ENCODE results near the gene DYRK3. TPM values are rescaled to one million over a fixed set of nuclear protein-coding genes. Genes with fewer than 3 reads are reported as not detected.

The DYRK3 gene
- total RNA-seq, 4 donors from 2014 or later: 0.67 to 3.3 (median 0.85) TPM; not detected in 1

DNA sequence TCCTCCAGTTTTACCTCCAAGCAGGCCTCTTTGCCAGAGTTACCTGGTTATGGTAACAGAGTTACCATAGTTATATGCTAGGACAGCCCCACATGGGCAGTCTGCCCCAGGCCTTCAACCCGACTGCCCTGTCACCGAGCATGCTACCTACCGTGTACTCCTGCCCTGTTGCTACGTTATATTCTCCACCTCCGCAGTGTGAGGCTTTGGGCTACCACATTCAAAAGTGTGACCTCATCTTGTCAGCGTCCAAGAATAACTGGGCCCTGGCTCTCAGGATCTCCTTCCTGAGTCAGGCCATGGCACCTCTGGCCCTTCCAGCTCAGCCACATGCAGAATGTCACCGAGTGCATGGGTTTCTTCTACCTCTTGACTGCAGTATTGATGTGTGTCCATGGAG lies 58.3 kb downstream of the DYRK3 start:
- no peak overlapping the region for H3K4me3 ChIP-seq
- H3K27ac ChIP-seq: peak overlapping the region; percentile 1 to 73 (median 36)
- peaks cover 0 to 76% (median 14%) of the 10 kb centered on the region in 4 donors for H3K4me1 ChIP-seq

GRCh38 chr1:206694171-206695124 lies 59.1 kb downstream of the DYRK3 start:
- Histone ChIP-seq H3K27me3 (no peaks in the 10 kb centered on the region), H3K9me3 (no peaks in the 10 kb centered on the region), H3K36me3 (no peaks in the 10 kb centered on the region), H3K4me1 (peaks cover 0 to 76% (median 16%) of the 10 kb centered on the region in 4 donors), H3K4me3 (no peak overlapping the region), H3K27ac (peak overlapping the region in 2 of 4 donors; percentile 38 to 73)
- no peak for TF ChIP-seq CTCF (IDR thresholded peaks at IDR 0.05)
- no peak for TF ChIP-seq POLR2A (IDR thresholded peaks at IDR 0.05)
- DNase-seq: no peak

More for the DNA sequence above, 58.3 kb downstream of the DYRK3 start:
- DNase-seq: no peak
- TF ChIP-seq POLR2A (IDR thresholded peaks at IDR 0.05) (no peak), CTCF (IDR thresholded peaks at IDR 0.05) (no peak)
- H3K9me3 ChIP-seq: no peaks in the 10 kb centered on the region
- no peaks in the 10 kb centered on the region for H3K27me3 ChIP-seq
- H3K36me3 ChIP-seq: no peaks in the 10 kb centered on the region

- no peak overlapping the region for H3K27ac ChIP-seq
- H3K27me3 ChIP-seq: no peaks in the 10 kb centered on the region
- peaks cover 0 to 76% (median 15%) of the 10 kb centered on the region in 4 donors for H3K4me1 ChIP-seq
- H3K9me3 ChIP-seq: no peaks in the 10 kb centered on the region
- H3K36me3 ChIP-seq: no peaks in the 10 kb centered on the region
- no peak for DNase-seq
- H3K4me3 ChIP-seq: no peak overlapping the region
- no peak for TF ChIP-seq CTCF (IDR thresholded peaks at IDR 0.05)
- TF ChIP-seq POLR2A (IDR thresholded peaks at IDR 0.05): no peak
Measured at GRCh38 chr1:206695733-206696132, 60.4 kb downstream of the DYRK3 start.

GRCh38 chr1:206696812-206697585 lies 61.7 kb downstream of the DYRK3 start:
- no peaks in the 10 kb centered on the region for H3K27me3 ChIP-seq
- no peaks in the 10 kb centered on the region for H3K36me3 ChIP-seq

More at GRCh38 chr1:206696812-206697585, 61.7 kb downstream of the DYRK3 start:
- no peak overlapping the region for H3K27ac ChIP-seq
- H3K9me3 ChIP-seq: no peaks in the 10 kb centered on the region
- no peak overlapping the region for H3K4me3 ChIP-seq
- no peak for DNase-seq
- H3K4me1 ChIP-seq: peaks cover 0 to 70% (median 10%) of the 10 kb centered on the region in 4 donors
- no peak for TF ChIP-seq POLR2A (IDR thresholded peaks at IDR 0.05)
- TF ChIP-seq CTCF (IDR thresholded peaks at IDR 0.05): no peak
